ENCODE data around the gene FNDC10.

FNDC10 gene

GRCh38 chr1:1604374-1605033 lies 4.6 kb upstream of the FNDC10 start:
- TF ChIP-seq CTCF (conservative IDR thresholded peaks at IDR 0.05), result no peak
- no peak overlapping the region for H3K27ac ChIP-seq

- no peak for TF ChIP-seq CTCF (conservative IDR thresholded peaks at IDR 0.05)
- no peak overlapping the region for H3K27ac ChIP-seq
Measured at GRCh38 chr1:1603671-1604373, 3.9 kb upstream of the FNDC10 start.

- H3K27ac ChIP-seq, result no peak overlapping the region
- TF ChIP-seq CTCF (conservative IDR thresholded peaks at IDR 0.05), result no peak
Measured at GRCh38 chr1:1602968-1603506, 3.1 kb upstream of the FNDC10 start.

- H3K27ac ChIP-seq, result no peak overlapping the region
- TF ChIP-seq CTCF (conservative IDR thresholded peaks at IDR 0.05), result no peak
Measured at GRCh38 chr1:1602304-1602967, 2.5 kb upstream of the FNDC10 start.

- TF ChIP-seq CTCF (conservative IDR thresholded peaks at IDR 0.05), result no peak
Measured at GRCh38 chr1:1601564-1602303, 1.8 kb upstream of the FNDC10 start.

GRCh38 chr1:1600861-1601563 lies 1.1 kb upstream of the FNDC10 start:
- H3K27ac ChIP-seq, result peak overlapping the region; percentile 59; the same call in 1 of the 2 replicates
- TF ChIP-seq CTCF (conservative IDR thresholded peaks at IDR 0.05), result no peak

More at GRCh38 chr1:1601564-1602303, 1.8 kb upstream of the FNDC10 start:
- H3K27ac ChIP-seq, result no peak overlapping the region

All from VCaP (cell line).